Upper lobe of right lung (tissue), 1 donor: ENCODE results near the gene MUSTN1. TPM values are rescaled to one million over a fixed set of nuclear protein-coding genes. Genes with fewer than 3 reads are reported as not detected.

Experiments
- ATAC-seq: fragments of 200-7000 bp; cut with Tn5 transposase; one replicate; pipeline ENCODE4 v1.9.1; 2020; ENCODE audit warnings: mild to moderate bottlenecking, moderate library complexity
- DNase-seq: peaks from one replicate; pipeline ENCODE4 v3.0.0-alpha.2; 2020
- H3K27ac ChIP-seq: fragments of 200-600 bp; one replicate; pipeline ENCODE4 v1.8.0; 2022
- H3K27me3 ChIP-seq: fragments of 200-600 bp; one replicate; pipeline ENCODE4 v1.8.0; 2022; ENCODE audit warnings: mild to moderate bottlenecking
- H3K36me3 ChIP-seq: fragments of 200-600 bp; one replicate; pipeline ENCODE4 v1.8.0; 2022
- H3K4me1 ChIP-seq: fragments of 200-600 bp; one replicate; pipeline ENCODE4 v1.8.0; 2022
- H3K4me3 ChIP-seq: fragments of 200-600 bp; one replicate; pipeline ENCODE4 v1.8.0; 2022; ENCODE audit warnings: mild to moderate bottlenecking
- H3K9me3 ChIP-seq: fragments of 200-600 bp; one replicate; pipeline ENCODE4 v1.8.0; 2022
- intact Hi-C: fragments of 100-400 bp; cut with DNase I; formaldehyde crosslinking; loops from one replicate; pipeline ENCODE4 v1.11.0; 2022
- microRNA-seq: library from miRNA; unstranded; fragments of <30 nt; microRNA quantifications from one replicate; pipeline ENCODE4 v1.2.0, GENCODE V29; 2020; ENCODE audit warnings: borderline microRNAs expressed
- total RNA-seq: library from RNA; stranded (reverse); fragmentation: NEBNext Ultra II Directional; extraction: Animal tissue kit (Norgen Biotek cat#: 25700); gene quantifications from one replicate; pipeline ENCODE4 v1.2.1, GENCODE V29; 2021
- TF ChIP-seq, protein P1 (sequence below): fragments of 200-600 bp; IDR thresholded peaks from one replicate; pipeline ENCODE4 v1.8.0; 2022; ENCODE audit warnings: antibody characterized with exemption
- donor health status: DM: no; HTN: yes; CAD: no; lungs with severe emphysema.

MUSTN1 gene
- total RNA-seq, 1 donor from 2014 or later = 5.4 TPM

GRCh38 chr3:52783211-52783555 is 51.6 kb downstream of the MUSTN1 start:
- Histone ChIP-seq H3K4me1 (no peaks in the 10 kb centered on the region), H3K27me3 (peaks cover 5% of the 10 kb centered on the region), H3K9me3 (no peaks in the 10 kb centered on the region), H3K36me3 (no peaks in the 10 kb centered on the region), H3K4me3 (no peak overlapping the region), H3K27ac (no peak overlapping the region)
- TF ChIP-seq, protein P1, sequence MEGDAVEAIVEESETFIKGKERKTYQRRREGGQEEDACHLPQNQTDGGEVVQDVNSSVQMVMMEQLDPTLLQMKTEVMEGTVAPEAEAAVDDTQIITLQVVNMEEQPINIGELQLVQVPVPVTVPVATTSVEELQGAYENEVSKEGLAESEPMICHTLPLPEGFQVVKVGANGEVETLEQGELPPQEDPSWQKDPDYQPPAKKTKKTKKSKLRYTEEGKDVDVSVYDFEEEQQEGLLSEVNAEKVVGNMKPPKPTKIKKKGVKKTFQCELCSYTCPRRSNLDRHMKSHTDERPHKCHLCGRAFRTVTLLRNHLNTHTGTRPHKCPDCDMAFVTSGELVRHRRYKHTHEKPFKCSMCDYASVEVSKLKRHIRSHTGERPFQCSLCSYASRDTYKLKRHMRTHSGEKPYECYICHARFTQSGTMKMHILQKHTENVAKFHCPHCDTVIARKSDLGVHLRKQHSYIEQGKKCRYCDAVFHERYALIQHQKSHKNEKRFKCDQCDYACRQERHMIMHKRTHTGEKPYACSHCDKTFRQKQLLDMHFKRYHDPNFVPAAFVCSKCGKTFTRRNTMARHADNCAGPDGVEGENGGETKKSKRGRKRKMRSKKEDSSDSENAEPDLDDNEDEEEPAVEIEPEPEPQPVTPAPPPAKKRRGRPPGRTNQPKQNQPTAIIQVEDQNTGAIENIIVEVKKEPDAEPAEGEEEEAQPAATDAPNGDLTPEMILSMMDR = no peak
- ATAC-seq (no peak), DNase-seq (peak; percentile 5)
- intact Hi-C loops = no loop called here

Small RNA genes within 50 kb of the gene (microRNA-seq; reads per million reads assigned to microRNA genes)
- gene MIR8064 = not detected

Other genes starting within 250 kb of the MUSTN1 start
- 67.1 TPM for gene PBRM1, start 149.1 kb downstream of the MUSTN1 start, total RNA-seq
- gene GNL3, start 149.0 kb downstream of the MUSTN1 start, total RNA-seq = 50.6 TPM
- gene GLT8D1, start 129.2 kb downstream of the MUSTN1 start, total RNA-seq = 44.9 TPM
- 76.0 TPM for gene SPCS1, start 128.9 kb downstream of the MUSTN1 start, total RNA-seq
- 27.2 TPM for gene NEK4, start 64.1 kb downstream of the MUSTN1 start, total RNA-seq
- gene ITIH1, start 57.4 kb downstream of the MUSTN1 start, total RNA-seq = not detected
- 9.5 TPM for gene ITIH3, start 40.2 kb downstream of the MUSTN1 start, total RNA-seq
- 26.9 TPM for gene ITIH4, start 4.3 kb downstream of the MUSTN1 start, total RNA-seq
- gene STIMATE, start 62.5 kb upstream of the MUSTN1 start, total RNA-seq = 34.7 TPM
- 17.2 TPM for gene SFMBT1, start 211.1 kb upstream of the MUSTN1 start, total RNA-seq